HG03521 (cell line): ENCODE results near the gene RBMS1.
"Not testable (repeated sequence)": the region's sequence is repeated elsewhere in the genome, so short reads cannot be mapped to it uniquely, and the experiment has no call there.

Source experiments
- ATAC-seq: cut with Tn5 transposase; IDR thresholded peaks from one replicate; pipeline ENCODE4 v1.9.1; 2021; ENCODE audit warnings: mild to moderate bottlenecking, moderate library complexity; ENCODE audit not compliant: unreplicated experiment

Gene RBMS1

DNA sequence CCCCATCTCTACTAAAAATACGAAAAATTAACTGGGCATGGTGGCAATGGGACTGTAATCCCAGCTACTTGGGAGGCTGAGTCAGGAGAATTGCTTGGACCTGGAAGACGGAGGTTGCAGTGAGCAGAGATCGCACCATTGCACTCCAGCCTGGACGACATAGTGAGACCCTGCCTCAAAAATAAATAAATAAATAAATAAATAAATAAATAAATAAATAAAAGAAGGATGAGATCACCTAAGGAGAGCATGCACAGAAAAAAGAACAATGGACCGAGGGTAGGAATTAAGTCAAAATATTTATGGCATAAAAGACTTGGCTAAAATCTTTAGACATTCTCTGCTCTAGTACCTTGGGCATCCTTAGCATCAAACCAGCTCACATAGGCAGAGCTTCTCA lies 8.9 kb upstream of the RBMS1 start:
- ATAC-seq = no peak

GRCh38 chr2:160501370-160501769 lies 7.8 kb upstream of the RBMS1 start:
- no peak for ATAC-seq

- no peak for ATAC-seq
These were observed 6.3 kb upstream of the RBMS1 start for GRCh38 chr2:160499865-160500264.

- no peak for ATAC-seq
These were observed 4.5 kb upstream of the RBMS1 start for GRCh38 chr2:160498137-160498536.

- no peak for ATAC-seq
These were observed 616 bp upstream of the RBMS1 start for GRCh38 chr2:160494201-160494644.

- ATAC-seq = peak; percentile 41
These were observed 993 bp downstream of the RBMS1 start for GRCh38 chr2:160492401-160493226.

DNA sequence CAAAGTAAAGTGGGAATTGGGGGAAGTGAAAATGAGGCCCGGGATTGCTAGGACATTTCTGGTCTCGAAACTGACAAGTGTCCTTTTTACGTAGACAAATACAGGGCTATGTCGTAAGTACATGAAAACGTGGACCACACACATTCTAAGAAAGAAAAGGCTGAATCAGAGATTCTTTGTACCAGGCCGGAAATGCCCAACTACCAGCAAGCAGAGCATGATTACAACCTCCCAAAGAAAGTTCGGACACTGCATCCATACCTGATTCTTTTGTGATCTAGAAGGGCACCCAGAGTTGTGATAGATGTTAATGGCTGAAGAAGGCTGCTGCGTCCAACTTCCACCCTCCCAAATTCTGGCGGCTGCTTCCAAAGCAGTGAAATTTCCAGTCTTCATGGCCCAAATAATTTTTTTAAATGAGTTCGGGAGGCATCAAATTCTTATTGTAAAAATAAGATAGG lies 1.7 kb downstream of the RBMS1 start:
- no peak for ATAC-seq

GRCh38 chr2:160490733-160491685 lies 2.6 kb downstream of the RBMS1 start:
- ATAC-seq = no peak

DNA sequence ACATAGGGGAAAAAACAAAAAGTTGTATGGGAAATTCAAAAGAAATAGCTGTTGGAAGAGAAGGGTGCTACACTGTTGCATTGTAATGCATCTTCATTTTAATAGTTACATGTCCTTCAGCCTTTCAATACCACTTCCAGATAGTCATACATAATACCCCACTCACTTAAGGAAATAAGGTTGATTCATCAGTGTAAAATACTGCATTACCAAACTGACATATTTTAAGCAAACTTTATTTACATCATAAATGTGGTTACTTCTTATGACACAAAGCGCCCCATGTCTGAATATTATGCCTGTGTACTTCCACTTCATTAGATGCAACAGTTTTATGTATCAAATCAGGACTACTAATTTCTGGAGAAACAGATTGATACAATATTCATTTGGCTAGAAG lies 4.5 kb downstream of the RBMS1 start:
- ATAC-seq = no peak

GRCh38 chr2:160488289-160488688 lies 5.3 kb downstream of the RBMS1 start:
- ATAC-seq = not testable (repeated sequence)

- ATAC-seq = no peak
These were observed 7.3 kb downstream of the RBMS1 start for GRCh38 chr2:160486341-160486740.

- ATAC-seq = no peak
These were observed 8.6 kb downstream of the RBMS1 start for GRCh38 chr2:160484859-160485520.

DNA sequence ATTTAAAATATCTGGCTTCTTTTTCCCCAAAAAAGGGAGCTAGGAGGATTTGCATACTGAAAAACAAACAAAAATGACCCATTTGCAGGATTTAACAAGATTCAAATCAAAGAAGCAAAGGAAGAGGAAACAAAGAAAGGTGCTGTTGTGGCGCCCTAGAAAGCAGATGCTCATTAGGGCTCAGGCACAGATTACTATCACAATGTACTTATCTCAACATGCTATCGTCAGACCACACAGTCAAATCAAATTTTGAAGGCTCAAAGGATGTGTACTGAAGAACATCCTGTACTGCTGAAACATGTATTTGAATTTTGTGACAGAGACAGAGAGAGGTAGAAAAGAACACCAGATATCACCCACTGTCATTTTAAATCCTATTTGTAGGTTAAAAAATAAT lies 10.9 kb downstream of the RBMS1 start:
- ATAC-seq = no peak

DNA sequence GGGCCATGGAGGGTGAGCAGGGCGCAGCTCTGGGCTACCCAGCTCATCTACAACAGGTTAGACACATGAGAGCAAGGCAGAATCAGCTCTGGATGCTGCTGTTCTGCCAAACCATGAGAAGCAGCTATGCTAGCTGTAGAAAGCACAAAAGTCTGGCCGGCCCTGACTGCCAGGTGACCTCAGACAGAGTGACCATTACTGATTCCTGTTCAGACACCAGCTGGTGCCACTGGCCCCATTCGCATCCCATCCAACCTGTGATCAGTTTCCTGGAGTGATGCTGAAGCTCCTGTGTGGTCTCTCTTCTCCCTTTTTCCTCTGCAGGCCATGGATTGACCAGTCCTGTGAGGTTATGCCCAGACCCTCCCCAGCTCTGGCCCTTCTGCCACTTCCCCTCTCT lies 14.3 kb downstream of the RBMS1 start:
- no peak for ATAC-seq

DNA sequence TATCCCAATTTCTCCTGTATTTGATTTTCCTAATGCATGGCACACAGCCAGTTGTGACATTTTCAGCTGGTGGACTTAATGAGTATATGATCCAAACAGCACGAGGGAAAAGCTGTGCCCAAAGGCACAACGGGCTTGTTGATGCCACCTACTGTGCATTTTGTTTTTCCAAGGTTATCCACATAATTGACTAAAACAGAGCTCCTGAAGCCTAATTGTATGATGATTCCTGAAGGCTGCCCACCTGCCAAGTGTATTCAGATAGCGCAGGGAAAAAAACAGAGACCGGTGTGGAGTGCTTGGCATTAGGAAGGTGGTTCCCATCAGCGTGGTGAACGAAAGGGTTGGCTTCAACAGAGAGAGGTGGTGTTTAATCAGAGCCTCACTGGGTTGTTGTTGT lies 14.9 kb downstream of the RBMS1 start:
- ATAC-seq = no peak

GRCh38 chr2:160477032-160477431 lies 16.6 kb downstream of the RBMS1 start:
- no peak for ATAC-seq

GRCh38 chr2:160474891-160475787 lies 18.5 kb downstream of the RBMS1 start:
- ATAC-seq = no peak

DNA sequence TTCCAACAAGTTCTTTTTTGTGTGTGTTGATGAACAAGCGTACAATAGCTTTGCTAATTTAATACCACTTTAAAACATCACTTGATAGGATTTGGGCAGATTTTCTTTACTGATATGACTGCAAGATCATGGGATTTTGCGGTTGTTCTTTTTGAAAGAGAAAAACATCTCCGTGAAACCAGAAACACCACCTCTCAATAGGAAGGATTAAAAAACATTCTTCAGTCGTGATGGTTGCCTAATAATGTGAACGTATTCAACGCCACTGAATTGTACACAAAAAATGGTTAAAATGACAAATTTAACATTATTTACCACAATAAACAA lies 19.3 kb downstream of the RBMS1 start:
- no peak for ATAC-seq

GRCh38 chr2:160473468-160474318 lies 19.9 kb downstream of the RBMS1 start:
- ATAC-seq = no peak
